ENCODE results near the gene EPN3. TPM values are rescaled to one million over a fixed set of nuclear protein-coding genes. Genes with fewer than 3 reads are reported as not detected.

The EPN3 gene
- total and polyA plus RNA-seq, 2 experiments from 2014 or later = 2.3 to 7.7 TPM

GRCh38 chr17:50540560-50541401, 8.2 kb downstream of the EPN3 start:
- no peaks in the 10 kb centered on the region for H3K9me3 Mint-ChIP-seq
- Histone ChIP-seq H3K9me2 (ENCODE audit: insufficient read depth) (no peaks in the 10 kb centered on the region), H3K4me2 (peak overlapping the region; percentile 82; the same call in 1 of the 2 replicates), H3F3A (replicated peaks; ENCODE audit: low read depth) (no peaks in the 10 kb centered on the region), H3K4me3 (0 out of 2 replicates have a peak overlapping the region, but pooled peaks have one; percentile 77), H3K27ac (ENCODE audit: low read depth) (no peak overlapping the region), H4K20me1 (replicated peaks; ENCODE audit: insufficient read depth) (no peaks in the 10 kb centered on the region), H3K36me3 (ENCODE audit: insufficient read depth) (no peaks in the 10 kb centered on the region), H3K4me1 (ENCODE audit: insufficient read depth) (peaks cover 16% of the 10 kb centered on the region; the same call in 1 of the 2 replicates), H3K27me3 (ENCODE audit: insufficient read depth) (peaks cover 11% of the 10 kb centered on the region), H3K79me2 (replicated peaks; ENCODE audit: insufficient read depth) (no peaks in the 10 kb centered on the region), H2AFZ (no peak overlapping the region)
- H3K36me3 Mint-ChIP-seq (ENCODE audit: low read depth) = peaks cover 8% of the 10 kb centered on the region; the same call in 2 of the 3 replicates
- no peak overlapping the region for H3K4me3 Mint-ChIP-seq
- ATAC-seq (no peak), DNase-seq (ENCODE audit: low spot score) (no peak)
- H3K27ac Mint-ChIP-seq = no peak overlapping the region
- TF ChIP-seq STAT1 (IDR thresholded peaks at IDR 0.05; ENCODE audit: unreplicated experiment) = no peak
- TF ChIP-seq ZNF331 (CRISPR knock-in tag; IDR thresholded peaks at IDR 0.05; ENCODE audit: low read depth) = no peak
- no peak for TF ChIP-seq CREB1 (CRISPR knock-in tag; IDR thresholded peaks at IDR 0.05; ENCODE audit: low read depth)
- no peak for TF ChIP-seq NANOG (IDR thresholded peaks at IDR 0.05; ENCODE audit: borderline replicate concordance)
- TF ChIP-seq EZH2 (IDR thresholded peaks at IDR 0.05; ENCODE audit: low read depth, unreplicated experiment) = no peak
- TF ChIP-seq ETS1 (IDR thresholded peaks at IDR 0.05) = no peak
- no peak for TF ChIP-seq EZH2phosphoT487 (IDR thresholded peaks at IDR 0.05; ENCODE audit: unreplicated experiment)
- no peak for TF ChIP-seq REST (IDR thresholded peaks at IDR 0.05; ENCODE audit: unreplicated experiment)
- TF ChIP-seq ZNF462 (CRISPR knock-in tag; IDR thresholded peaks at IDR 0.05) = no peak
- no peak for TF ChIP-seq ZNF114 (CRISPR knock-in tag; IDR thresholded peaks at IDR 0.05)
- TF ChIP-seq JUNB (IDR thresholded peaks at IDR 0.05; ENCODE audit: unreplicated experiment) = no peak
- TF ChIP-seq CTCF (conservative IDR thresholded peaks at IDR 0.05; ENCODE audit: low read depth in 2 of 2) = no peak
- no peak for TF ChIP-seq POLR2AphosphoS5 (IDR thresholded peaks at IDR 0.05; ENCODE audit: low read depth)
- H3K27me3 Mint-ChIP-seq (ENCODE audit: insufficient read depth, low read depth, poor library complexity) = peaks cover 17% of the 10 kb centered on the region
- peaks cover 23% of the 10 kb centered on the region for H3K4me1 Mint-ChIP-seq
